Smooth muscle cell of bladder (primary cell): ENCODE data around the gene GPR142. TPM values are rescaled to one million over a fixed set of nuclear protein-coding genes. Genes with fewer than 3 reads are reported as not detected.

ENCODE experiments used
- total RNA-seq: library from RNA; depleted of rRNA; stranded (reverse); fragments of >200 nt; gene quantifications from 2 replicates; pipeline ENCODE4 v1.2.3, GENCODE V29; 2014

Gene GPR142
- not detected in 2 replicates for total RNA-seq

GRCh38 chr17:74367206-74367605, at the start of gene GPR142:
TSS of gene GPR142 (plus strand) at chr17:74367506. CDS start at chr17:74369541, 2,035 bp downstream.

GRCh38 chr17:74325743-74326379, 41.4 kb upstream of the GPR142 start, which contains the start of gene KIF19:
TSS of gene KIF19 (plus strand) at chr17:74326226. CDS start at chr17:74326350, 124 bp downstream.

GRCh38 chr17:74361230-74362068, 5.9 kb upstream of the GPR142 start, which contains the start of gene BTBD17:
TSS of gene BTBD17 (minus strand) at chr17:74361868. CDS start at chr17:74361819, 49 bp downstream.

Other genes starting within 250 kb of the GPR142 start
- gene RPL38, start 163.8 kb upstream of the GPR142 start, total RNA-seq, result 4,517 and 4,794 TPM in 2 replicates
- gene TTYH2, start 153.9 kb upstream of the GPR142 start, total RNA-seq, result 2.4 and 2.9 TPM in 2 replicates
- gene DNAI2, start 93.3 kb upstream of the GPR142 start, total RNA-seq, result not detected in 2 replicates
- gene KIF19, start 41.3 kb upstream of the GPR142 start, total RNA-seq, result under 0.01 and 0.09 TPM in 2 replicates
- gene BTBD17, start 5.6 kb upstream of the GPR142 start, total RNA-seq, result not detected in 2 replicates
- 10.7 and 10.9 TPM in 2 replicates for gene GPRC5C, start 64.6 kb downstream of the GPR142 start, total RNA-seq
- gene CD300A, start 99.1 kb downstream of the GPR142 start, total RNA-seq, result not detected in 2 replicates
- not detected in 2 replicates for gene CD300LB, start 164.0 kb downstream of the GPR142 start, total RNA-seq
- not detected in 2 replicates for gene CD300C, start 178.6 kb downstream of the GPR142 start, total RNA-seq
- gene CD300H, start 200.0 kb downstream of the GPR142 start, total RNA-seq, result not detected in 2 replicates
- gene CD300LD, start 224.8 kb downstream of the GPR142 start, total RNA-seq, result not detected in 2 replicates